ENCODE data around the gene TMEM89.

DNA sequence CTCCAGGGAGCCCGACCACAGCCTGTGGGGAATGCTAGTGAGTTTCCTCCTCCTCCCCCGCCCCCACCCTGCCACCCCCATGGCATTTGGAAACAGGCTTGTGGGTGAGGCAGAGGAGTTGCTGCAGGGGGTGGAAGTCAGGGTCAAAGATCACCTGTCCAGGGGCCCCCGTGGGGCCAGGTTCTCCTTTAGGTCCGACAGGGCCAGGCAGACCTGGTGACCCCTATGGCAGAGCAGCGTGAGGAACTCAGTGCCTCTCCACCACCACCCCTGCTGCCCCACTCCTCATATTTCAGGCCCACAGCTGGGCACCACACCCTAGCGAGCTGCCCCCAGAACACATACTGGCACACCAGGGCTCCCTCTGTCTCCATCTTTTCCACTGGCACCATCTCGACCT lies 49.1 kb downstream of the TMEM89 start:
- TF ChIP-seq POLR2A (IDR thresholded peaks at IDR 0.05; ENCODE audit: low read depth, low read length) (no peak), TAF1 (IDR thresholded peaks at IDR 0.05; ENCODE audit: borderline replicate concordance, low read depth, low read length) (no peak), POLR2AphosphoS5 (IDR thresholded peaks at IDR 0.05; ENCODE audit: low read depth, low read length) (no peak)

All from GM12892 (cell line).